IPS-18a (cell line): Measurements from ENCODE around the gene MUC5AC.
"Not testable (repeated sequence)": the region's sequence is repeated elsewhere in the genome, so short reads cannot be mapped to it uniquely, and the experiment has no call there.

Experiments
- H3K27ac ChIP-seq: one replicate; pipeline ENCODE4 v1.5.1; 2013; ENCODE audit warnings: low read length
- H3K27me3 ChIP-seq: one replicate; pipeline ENCODE4 v1.6.1; 2013; ENCODE audit warnings: mild to moderate bottlenecking, low read length; ENCODE audit not compliant: control insufficient read depth, insufficient read depth
- H3K36me3 ChIP-seq: one replicate; pipeline ENCODE4 v1.6.1; 2013; ENCODE audit warnings: low read depth, low read length; ENCODE audit not compliant: control insufficient read depth
- H3K4me1 ChIP-seq: one replicate; pipeline ENCODE4 v1.6.1; 2013; ENCODE audit warnings: low read depth, low read length; ENCODE audit not compliant: control insufficient read depth
- H3K4me3 ChIP-seq: one replicate; pipeline ENCODE4 v1.5.1; 2013; ENCODE audit warnings: low read length
- H3K9ac ChIP-seq: one replicate; pipeline ENCODE4 v1.6.1; 2013; ENCODE audit warnings: mild to moderate bottlenecking, low read length, moderate library complexity
- H3K9me3 ChIP-seq: one replicate; pipeline ENCODE4 v1.6.1; 2013; ENCODE audit warnings: low read depth, low read length; ENCODE audit not compliant: control insufficient read depth

The MUC5AC gene

GRCh38 chr11:1171223-1171984 lies 13.7 kb downstream of the MUC5AC start:
- H3K36me3 ChIP-seq, result no peaks in the 10 kb centered on the region
- H3K4me3 ChIP-seq, result no peak overlapping the region
- H3K9ac ChIP-seq, result no peak overlapping the region
- H3K9me3 ChIP-seq, result no peaks in the 10 kb centered on the region
- H3K27ac ChIP-seq, result no peak overlapping the region
- no peaks in the 10 kb centered on the region for H3K27me3 ChIP-seq
- H3K4me1 ChIP-seq, result no peaks in the 10 kb centered on the region

- H3K4me3 ChIP-seq, result no peak overlapping the region
- H3K9ac ChIP-seq, result no peak overlapping the region
- no peaks in the 10 kb centered on the region for H3K36me3 ChIP-seq
- no peaks in the 10 kb centered on the region for H3K9me3 ChIP-seq
- H3K4me1 ChIP-seq, result no peaks in the 10 kb centered on the region
- no peaks in the 10 kb centered on the region for H3K27me3 ChIP-seq
- no peak overlapping the region for H3K27ac ChIP-seq
These were observed 14.4 kb downstream of the MUC5AC start for GRCh38 chr11:1171985-1172728.

- no peaks in the 10 kb centered on the region for H3K9me3 ChIP-seq
- H3K27ac ChIP-seq, result no peak overlapping the region
- no peaks in the 10 kb centered on the region for H3K4me1 ChIP-seq
- no peak overlapping the region for H3K4me3 ChIP-seq
- no peak overlapping the region for H3K9ac ChIP-seq
- no peaks in the 10 kb centered on the region for H3K27me3 ChIP-seq
- no peaks in the 10 kb centered on the region for H3K36me3 ChIP-seq
These were observed 15.0 kb downstream of the MUC5AC start for GRCh38 chr11:1172729-1173117.

- H3K27ac ChIP-seq, H3K9me3 ChIP-seq, H3K9ac ChIP-seq, H3K27me3 ChIP-seq, H3K36me3 ChIP-seq, H3K4me1 ChIP-seq, H3K4me3 ChIP-seq: not testable (repeated sequence)
These were observed 15.6 kb downstream of the MUC5AC start for GRCh38 chr11:1173396-1173795.

GRCh38 chr11:1174441-1175370 lies 17.0 kb downstream of the MUC5AC start:
- H3K9ac ChIP-seq, result no peak overlapping the region
- no peaks in the 10 kb centered on the region for H3K36me3 ChIP-seq
- no peaks in the 10 kb centered on the region for H3K4me1 ChIP-seq
- H3K27ac ChIP-seq, result no peak overlapping the region
- no peak overlapping the region for H3K4me3 ChIP-seq
- H3K27me3 ChIP-seq, result no peaks in the 10 kb centered on the region
- no peaks in the 10 kb centered on the region for H3K9me3 ChIP-seq

GRCh38 chr11:1175461-1176223 lies 17.9 kb downstream of the MUC5AC start:
- Histone ChIP-seq H3K9me3 (no peaks in the 10 kb centered on the region), H3K9ac (no peak overlapping the region)

GRCh38 chr11:1176224-1177019 lies 18.7 kb downstream of the MUC5AC start:
- Histone ChIP-seq H3K27me3 (no peaks in the 10 kb centered on the region), H3K27ac (no peak overlapping the region), H3K9me3 (no peaks in the 10 kb centered on the region), H3K9ac (no peak overlapping the region), H3K36me3 (no peaks in the 10 kb centered on the region), H3K4me1 (no peaks in the 10 kb centered on the region), H3K4me3 (no peak overlapping the region)

More at GRCh38 chr11:1175461-1176223, 17.9 kb downstream of the MUC5AC start:
- Histone ChIP-seq H3K4me3 (no peak overlapping the region), H3K36me3 (no peaks in the 10 kb centered on the region), H3K4me1 (no peaks in the 10 kb centered on the region), H3K27ac (no peak overlapping the region), H3K27me3 (no peaks in the 10 kb centered on the region)

- no peaks in the 10 kb centered on the region for H3K4me1 ChIP-seq
- no peaks in the 10 kb centered on the region for H3K9me3 ChIP-seq
- no peak overlapping the region for H3K4me3 ChIP-seq
- H3K27ac ChIP-seq, result no peak overlapping the region
- H3K9ac ChIP-seq, result no peak overlapping the region
- no peaks in the 10 kb centered on the region for H3K27me3 ChIP-seq
- H3K36me3 ChIP-seq, result no peaks in the 10 kb centered on the region
These were observed 19.4 kb downstream of the MUC5AC start for GRCh38 chr11:1177020-1177770.

GRCh38 chr11:1177771-1178090 lies 20.0 kb downstream of the MUC5AC start:
- Histone ChIP-seq H3K4me1 (no peaks in the 10 kb centered on the region), H3K9ac (no peak overlapping the region), H3K36me3 (no peaks in the 10 kb centered on the region), H3K27me3 (no peaks in the 10 kb centered on the region), H3K9me3 (no peaks in the 10 kb centered on the region), H3K27ac (no peak overlapping the region), H3K4me3 (no peak overlapping the region)

- Histone ChIP-seq H3K36me3 (no peaks in the 10 kb centered on the region), H3K9ac (no peak overlapping the region), H3K27me3 (no peaks in the 10 kb centered on the region), H3K27ac (no peak overlapping the region), H3K9me3 (no peaks in the 10 kb centered on the region), H3K4me1 (no peaks in the 10 kb centered on the region), H3K4me3 (no peak overlapping the region)
These were observed 20.6 kb downstream of the MUC5AC start for GRCh38 chr11:1178201-1178885.
